HG03565 (cell line): Measurements from ENCODE around the gene ZNF729.
"Not testable (repeated sequence)": the region's sequence is repeated elsewhere in the genome, so short reads cannot be mapped to it uniquely, and the experiment has no call there.

ENCODE experiments used
- ATAC-seq: cut with Tn5 transposase; IDR thresholded peaks from one replicate; pipeline ENCODE4 v1.9.1; 2021; ENCODE audit warnings: mild to moderate bottlenecking, moderate library complexity; ENCODE audit not compliant: unreplicated experiment

ZNF729 gene

GRCh38 chr19:22286151-22286810 lies at the start of gene ZNF729:
TSS of gene ZNF729 (plus strand) at chr19:22286441. CDS start at chr19:22286526, 85 bp downstream.
- ATAC-seq, result no peak

GRCh38 chr19:22256856-22257255 lies 29.4 kb upstream of the ZNF729 start:
- no peak for ATAC-seq

GRCh38 chr19:22257381-22257780 lies 28.9 kb upstream of the ZNF729 start:
- no peak for ATAC-seq

GRCh38 chr19:22257916-22258315 lies 28.3 kb upstream of the ZNF729 start:
- no peak for ATAC-seq

GRCh38 chr19:22260499-22260898 lies 25.7 kb upstream of the ZNF729 start:
- no peak for ATAC-seq

GRCh38 chr19:22261596-22261995 lies 24.6 kb upstream of the ZNF729 start:
- ATAC-seq, result no peak

GRCh38 chr19:22263121-22263520 lies 23.1 kb upstream of the ZNF729 start:
- no peak for ATAC-seq

GRCh38 chr19:22321554-22321953 lies 35.3 kb downstream of the ZNF729 start:
- ATAC-seq, result not testable (repeated sequence)

- no peak for ATAC-seq
Measured at GRCh38 chr19:22326219-22326618, 40.0 kb downstream of the ZNF729 start.

- ATAC-seq, result no peak
Measured at GRCh38 chr19:22327321-22327720, 41.1 kb downstream of the ZNF729 start.

GRCh38 chr19:22331521-22331920 lies 45.3 kb downstream of the ZNF729 start:
- ATAC-seq, result no peak

GRCh38 chr19:22332924-22333323 lies 46.7 kb downstream of the ZNF729 start:
- ATAC-seq, result no peak

- no peak for ATAC-seq
Measured at GRCh38 chr19:22335716-22336115, 49.5 kb downstream of the ZNF729 start.

GRCh38 chr19:22354665-22355064 lies 68.4 kb downstream of the ZNF729 start:
- no peak for ATAC-seq
